Hematopoietic multipotent progenitor cell treated with erythropoietin and hydrocortisone succinate and interleukin-3 and kit ligand, for 6 days (in vitro differentiated cells): ENCODE measurements around the gene SPECC1.
"Not testable (repeated sequence)": the region's sequence is repeated elsewhere in the genome, so short reads cannot be mapped to it uniquely, and the experiment has no call there.

Experiments
- DNase-seq: peaks from one replicate; pipeline ENCODE4 v3.0.0-alpha.2; 2015

SPECC1 gene

GRCh38 chr17:20097330-20097729 is 88.2 kb downstream of the SPECC1 start:
- DNase-seq, result no peak

- DNase-seq, result no peak
These were observed 89.2 kb downstream of the SPECC1 start for GRCh38 chr17:20098314-20098713.

GRCh38 chr17:20100806-20101205 is 91.6 kb downstream of the SPECC1 start:
- not testable (repeated sequence) for DNase-seq

GRCh38 chr17:20103454-20104446 is 94.6 kb downstream of the SPECC1 start:
- DNase-seq, result no peak

- no peak for DNase-seq
These were observed 96.6 kb downstream of the SPECC1 start for GRCh38 chr17:20105539-20106280.

GRCh38 chr17:20106446-20106845 is 97.3 kb downstream of the SPECC1 start:
- DNase-seq, result not testable (repeated sequence)

- no peak for DNase-seq
These were observed 99.9 kb downstream of the SPECC1 start for GRCh38 chr17:20109076-20109475.

- no peak for DNase-seq
These were observed 102.4 kb downstream of the SPECC1 start for GRCh38 chr17:20111538-20111937.

GRCh38 chr17:20114466-20114865 is 105.3 kb downstream of the SPECC1 start:
- DNase-seq, result no peak

- DNase-seq, result peak; percentile 91
These were observed 107.6 kb downstream of the SPECC1 start for GRCh38 chr17:20116683-20117309.

- no peak for DNase-seq
These were observed 109.1 kb downstream of the SPECC1 start for GRCh38 chr17:20118280-20118679.

- no peak for DNase-seq
These were observed 111.7 kb downstream of the SPECC1 start for GRCh38 chr17:20120836-20121235.

GRCh38 chr17:20121359-20122253 is 112.4 kb downstream of the SPECC1 start:
- DNase-seq, result peak; percentile 79

GRCh38 chr17:20122254-20122879 is 113.2 kb downstream of the SPECC1 start:
- DNase-seq, result no peak

- DNase-seq, result no peak
These were observed 114.0 kb downstream of the SPECC1 start for GRCh38 chr17:20123209-20123608.

- DNase-seq, result no peak
These were observed 116.6 kb downstream of the SPECC1 start for GRCh38 chr17:20125724-20126123.

- DNase-seq, result no peak
These were observed 118.3 kb downstream of the SPECC1 start for GRCh38 chr17:20127360-20128035.

- DNase-seq, result no peak
These were observed 119.0 kb downstream of the SPECC1 start for GRCh38 chr17:20128036-20128667.

- DNase-seq, result no peak
These were observed 124.4 kb downstream of the SPECC1 start for GRCh38 chr17:20133517-20133916.

GRCh38 chr17:20141198-20141972 is 132.2 kb downstream of the SPECC1 start:
- no peak for DNase-seq
